ENCODE data around the gene ACE. TPM values are rescaled to one million over a fixed set of nuclear protein-coding genes. Genes with fewer than 3 reads are reported as not detected.

ACE gene
- polyA plus RNA-seq, 1 donor (not counting 4 experiments of a cell fraction or from before 2014, with no cell fraction given), result 0.07 TPM

DNA sequence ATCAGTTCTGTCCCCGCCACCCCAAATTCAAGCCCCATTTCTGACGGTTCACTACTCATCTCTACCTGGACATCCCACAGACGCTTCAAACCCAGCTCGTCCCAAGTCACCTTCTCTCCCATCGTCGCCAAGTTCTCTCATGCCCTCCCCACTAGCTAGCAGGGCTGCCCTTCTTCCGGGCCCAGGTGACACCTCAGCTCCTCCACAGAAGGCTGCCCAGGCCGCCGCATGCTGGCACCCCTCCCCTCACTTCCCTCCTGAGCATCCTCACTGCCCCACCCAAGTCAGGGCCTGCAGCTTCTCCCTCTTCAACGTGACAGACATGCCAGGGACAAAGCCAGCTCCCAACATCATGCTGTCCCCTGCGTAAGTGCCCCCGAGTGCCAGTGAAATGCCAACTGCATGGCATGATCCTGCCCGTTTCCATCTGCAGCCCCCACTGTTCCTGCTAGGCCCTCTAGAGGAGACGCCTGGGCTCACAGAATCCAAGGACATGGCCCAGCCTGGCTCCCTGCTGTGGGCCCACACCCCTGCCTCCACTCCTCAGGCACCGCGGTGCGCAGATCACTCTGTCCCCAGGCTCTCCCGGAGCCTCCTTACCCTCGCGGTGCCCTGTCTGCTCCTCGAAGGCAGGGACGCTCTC is 36.6 kb upstream of the ACE start:
- no peak for TF ChIP-seq EZH2 (IDR thresholded peaks at IDR 0.05; ENCODE audit: low read length)
- TF ChIP-seq CTCF (optimal IDR thresholded peaks at IDR 0.05 in 1 of 3, IDR thresholded peaks at IDR 0.05 in 1 of 3, conservative IDR thresholded peaks at IDR 0.05 in 1 of 3; ENCODE audit: extremely low read depth in 1 of 3, insufficient read depth in 2 of 3, low read length in 3 of 3), result no peak
- H3K27me3 ChIP-seq (ENCODE audit: control insufficient read depth, extremely low read depth, insufficient read depth, low read length), result no peaks in the 10 kb centered on the region
- H3K27ac ChIP-seq (ENCODE audit: control insufficient read depth, insufficient read depth, low read length), result no peak overlapping the region
- dilution Hi-C loops (cut with MboI; ENCODE audit: extremely low pct_ligation_motif_present, low sequenced_read_pairs), result no loop called here
- no peak overlapping the region for H3K9ac ChIP-seq (ENCODE audit: control insufficient read depth, extremely low read depth, insufficient read depth, low read length)
- no peak overlapping the region for H3K4me2 ChIP-seq (ENCODE audit: control insufficient read depth, extremely low read depth, insufficient read depth, low read depth, low read length)
- DNase-seq (ENCODE audit: low read depth, low spot score) (no peak), FAIRE-seq (no peak)
- H3K4me1 ChIP-seq (ENCODE audit: control insufficient read depth, extremely low read depth, insufficient read depth, low read length), result peaks cover 9% of the 10 kb centered on the region
- H3K4me3 ChIP-seq (ENCODE audit: control insufficient read depth in 2 of 3, extremely low read depth in 1 of 3, insufficient read depth in 2 of 3, low read depth in 1 of 3, low read length in 3 of 3), result no peak overlapping the region
- H4K20me1 ChIP-seq (ENCODE audit: control insufficient read depth, extremely low read depth, insufficient read depth, low read length), result no peaks in the 10 kb centered on the region
- no peak overlapping the region for H2AFZ ChIP-seq (ENCODE audit: control insufficient read depth, low read length)
- H3K9me3 ChIP-seq (ENCODE audit: control insufficient read depth, low read depth, low read length), result no peaks in the 10 kb centered on the region
- H3K9me1 ChIP-seq (ENCODE audit: control insufficient read depth, extremely low read depth, insufficient read depth, low read length), result no peaks in the 10 kb centered on the region
- H3K79me2 ChIP-seq (ENCODE audit: control insufficient read depth, insufficient read depth, low read length), result no peaks in the 10 kb centered on the region
- H3K36me3 ChIP-seq (ENCODE audit: control insufficient read depth in 2 of 2, extremely low read depth in 1 of 2, insufficient read depth in 2 of 2, low read length in 2 of 2), result peaks cover 0 to 3% of the 10 kb centered on the region in 2 experiments

DNA sequence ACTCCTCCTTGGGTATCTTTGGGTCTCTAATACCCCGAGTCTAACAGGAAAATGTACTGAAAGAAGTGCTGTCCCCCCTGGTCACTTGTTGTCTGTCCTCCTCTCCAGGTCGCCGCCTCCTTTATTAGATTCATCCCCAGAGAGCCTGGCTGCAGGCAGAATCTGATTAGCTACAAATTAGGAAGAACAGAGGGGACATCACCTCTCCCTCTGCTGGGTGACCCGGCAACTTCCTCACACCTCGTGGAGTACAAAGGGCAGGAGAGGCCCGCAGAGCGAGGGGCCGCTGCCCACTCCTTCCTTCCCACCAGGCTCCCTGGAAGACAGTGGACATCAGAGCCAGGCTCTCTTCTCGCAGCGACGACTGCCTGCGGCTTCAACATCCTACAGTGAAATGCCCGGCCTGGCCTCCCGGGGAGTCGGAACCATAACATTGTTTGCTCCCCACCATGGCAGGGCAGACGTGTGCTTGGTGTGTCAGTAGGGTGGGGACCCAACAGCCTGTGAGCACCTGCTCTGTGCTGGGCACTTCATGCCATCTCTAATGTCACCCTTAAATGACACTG is 36.0 kb upstream of the ACE start:
- Histone ChIP-seq H3K9me1 (ENCODE audit: control insufficient read depth, extremely low read depth, insufficient read depth, low read length) (no peaks in the 10 kb centered on the region), H3K4me1 (ENCODE audit: control insufficient read depth, extremely low read depth, insufficient read depth, low read length) (peaks cover 3% of the 10 kb centered on the region), H3K36me3 (ENCODE audit: control insufficient read depth in 2 of 2, extremely low read depth in 1 of 2, insufficient read depth in 2 of 2, low read length in 2 of 2) (peaks cover 0 to 3% of the 10 kb centered on the region in 2 experiments), H4K20me1 (ENCODE audit: control insufficient read depth, extremely low read depth, insufficient read depth, low read length) (no peaks in the 10 kb centered on the region), H3K9me3 (ENCODE audit: control insufficient read depth, low read depth, low read length) (no peaks in the 10 kb centered on the region), H3K79me2 (ENCODE audit: control insufficient read depth, insufficient read depth, low read length) (no peaks in the 10 kb centered on the region), H3K27ac (ENCODE audit: control insufficient read depth, insufficient read depth, low read length) (no peak overlapping the region), H3K4me3 (ENCODE audit: control insufficient read depth in 2 of 3, extremely low read depth in 1 of 3, insufficient read depth in 2 of 3, low read depth in 1 of 3, low read length in 3 of 3) (no peak overlapping the region), H3K27me3 (ENCODE audit: control insufficient read depth, extremely low read depth, insufficient read depth, low read length) (no peaks in the 10 kb centered on the region), H3K4me2 (ENCODE audit: control insufficient read depth, extremely low read depth, insufficient read depth, low read depth, low read length) (no peak overlapping the region), H3K9ac (ENCODE audit: control insufficient read depth, extremely low read depth, insufficient read depth, low read length) (no peak overlapping the region), H2AFZ (ENCODE audit: control insufficient read depth, low read length) (no peak overlapping the region)
- DNase-seq (ENCODE audit: low read depth, low spot score), result no peak
- no peak for FAIRE-seq
- dilution Hi-C loops (cut with MboI; ENCODE audit: extremely low pct_ligation_motif_present, low sequenced_read_pairs), result no loop called here
- TF ChIP-seq EZH2 (IDR thresholded peaks at IDR 0.05; ENCODE audit: low read length), result no peak
